Measurements from ENCODE around the gene PSMD14.

GRCh38 chr2:161415987-161416707 is 107.9 kb downstream of the PSMD14 start, which contains the start of gene TBR1:
- TF ChIP-seq CTCF (conservative IDR thresholded peaks at IDR 0.05; ENCODE audit: low read depth, low read length) (no peak), EZH2 (IDR thresholded peaks at IDR 0.05; ENCODE audit: borderline replicate concordance, low read depth, low read length, poor library complexity, severe bottlenecking) (no peak)
